Activated naive CD4-positive, alpha-beta T cell treated with Interleukin-2 at 50 U/mL for 16 hours (primary cell): Measurements from ENCODE around the gene FOXI2.

ENCODE experiments used
- DNase-seq: peaks from one replicate; pipeline ENCODE4 v3.0.0-alpha.2; 2020

Gene FOXI2

GRCh38 chr10:127736915-127737562 lies at the start of gene FOXI2:
FOXI2 (plus strand) TSS chr10:127737185; CDS start chr10:127737274, 89 bp downstream.
- DNase-seq = no peak

- no peak for DNase-seq
These were observed 49.4 kb upstream of the FOXI2 start for GRCh38 chr10:127687548-127687947.

- no peak for DNase-seq
These were observed 46.7 kb upstream of the FOXI2 start for GRCh38 chr10:127690176-127690835.

GRCh38 chr10:127694580-127695193 lies 42.3 kb upstream of the FOXI2 start:
- DNase-seq = no peak

- DNase-seq = no peak
These were observed 41.6 kb upstream of the FOXI2 start for GRCh38 chr10:127695431-127695830.

- DNase-seq = no peak
These were observed 38.1 kb upstream of the FOXI2 start for GRCh38 chr10:127698886-127699285.

- DNase-seq = no peak
These were observed 37.7 kb upstream of the FOXI2 start for GRCh38 chr10:127699311-127699710.

- DNase-seq = no peak
These were observed 34.7 kb upstream of the FOXI2 start for GRCh38 chr10:127702271-127702670.

GRCh38 chr10:127715249-127715648 lies 21.7 kb upstream of the FOXI2 start:
- no peak for DNase-seq

GRCh38 chr10:127715782-127716378 lies 21.1 kb upstream of the FOXI2 start:
- no peak for DNase-seq

GRCh38 chr10:127720142-127720541 lies 16.8 kb upstream of the FOXI2 start:
- no peak for DNase-seq

GRCh38 chr10:127720903-127721302 lies 16.1 kb upstream of the FOXI2 start:
- DNase-seq = no peak

- no peak for DNase-seq
These were observed 2.2 kb upstream of the FOXI2 start for GRCh38 chr10:127734753-127735152.

GRCh38 chr10:127735156-127735555 lies 1.8 kb upstream of the FOXI2 start:
- no peak for DNase-seq

GRCh38 chr10:127735723-127736221 lies 1.2 kb upstream of the FOXI2 start:
- DNase-seq = no peak

- DNase-seq = no peak
These were observed 617 bp upstream of the FOXI2 start for GRCh38 chr10:127736222-127736914.

- no peak for DNase-seq
These were observed 852 bp downstream of the FOXI2 start for GRCh38 chr10:127737563-127738511.

GRCh38 chr10:127738512-127739424 lies 1.8 kb downstream of the FOXI2 start:
- DNase-seq = no peak

GRCh38 chr10:127739908-127740307 lies 2.9 kb downstream of the FOXI2 start:
- DNase-seq = no peak

GRCh38 chr10:127740596-127740995 lies 3.6 kb downstream of the FOXI2 start:
- no peak for DNase-seq

GRCh38 chr10:127743205-127743604 lies 6.2 kb downstream of the FOXI2 start:
- DNase-seq = no peak
